ENCODE measurements around the gene TRPV2.
"Not testable (repeated sequence)": the region's sequence is repeated elsewhere in the genome, so short reads cannot be mapped to it uniquely, and the experiment has no call there.

TRPV2 gene

DNA sequence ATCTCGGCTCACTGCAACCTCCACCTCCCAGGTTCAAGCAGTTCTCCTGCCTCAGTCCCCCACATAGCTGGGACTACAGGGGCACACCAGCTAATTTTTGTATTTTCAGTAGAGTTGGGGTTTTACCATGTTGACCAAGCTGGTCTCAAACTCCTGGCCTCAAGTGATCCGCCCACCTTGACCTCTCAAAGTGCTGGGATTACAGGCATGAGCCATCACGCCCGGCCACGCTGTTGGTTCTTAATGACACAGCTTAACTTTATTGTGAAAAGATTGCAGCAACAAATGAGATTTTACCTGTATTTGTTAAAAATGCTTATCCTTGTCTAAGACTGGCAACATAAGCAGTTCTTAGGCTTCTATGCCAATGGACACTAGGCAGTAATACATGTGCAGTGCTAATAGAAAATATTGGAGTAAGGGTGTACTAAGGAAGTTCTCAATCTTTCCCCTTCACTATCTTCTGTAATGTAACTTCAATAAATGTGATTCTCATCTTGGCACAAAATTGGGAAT lies 31.5 kb upstream of the TRPV2 start:
- TF ChIP-seq POLR2A (IDR thresholded peaks at IDR 0.05; ENCODE audit: low read depth, low read length) (no peak; the same call in 1 of the 2 replicates), POLR2AphosphoS5 (IDR thresholded peaks at IDR 0.05; ENCODE audit: low read depth, low read length) (0 out of 2 replicates have a peak, but pooled peaks have one; percentile 4)
- FAIRE-seq (no peak), DNase-seq (ENCODE audit: insufficient read length) (no peak)

DNA sequence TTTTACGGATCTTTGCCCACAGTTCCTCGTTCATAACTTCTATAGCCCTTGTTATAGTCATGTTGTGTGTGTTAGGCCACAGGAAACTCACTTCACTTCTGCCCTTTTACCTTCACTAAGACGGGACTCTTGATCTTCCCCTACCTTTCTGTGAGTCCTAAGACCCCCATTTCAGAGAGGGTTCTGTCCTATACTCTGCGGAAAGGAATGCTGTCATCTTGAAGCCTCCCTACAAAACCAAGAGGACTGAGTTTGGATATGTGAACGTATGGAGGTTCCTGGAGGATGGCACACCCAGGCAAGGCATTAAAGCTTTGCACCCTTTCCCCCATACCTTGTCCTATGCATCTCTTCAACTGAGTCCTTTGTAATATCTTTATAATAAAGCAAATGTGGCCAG lies 30.8 kb upstream of the TRPV2 start:
- FAIRE-seq (no peak), DNase-seq (ENCODE audit: insufficient read length) (no peak)

DNA sequence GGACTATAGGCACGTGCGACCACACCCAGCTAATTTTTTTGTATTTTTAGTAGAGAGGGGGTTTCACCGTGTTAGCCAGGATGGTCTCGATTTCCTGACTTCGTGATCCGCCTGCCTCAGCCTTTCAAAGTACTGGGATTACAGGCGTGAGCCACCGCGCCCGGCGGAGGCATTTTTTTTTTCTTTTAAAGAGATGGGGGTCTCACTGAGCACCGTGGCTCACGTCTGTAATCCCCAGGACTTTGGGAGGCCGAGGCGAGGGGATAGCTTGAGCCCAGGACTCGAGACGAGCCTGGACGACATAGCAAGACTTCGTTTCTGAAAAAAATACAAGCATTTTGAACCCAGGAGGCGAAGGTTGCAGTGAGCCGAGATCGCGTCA lies 29.3 kb upstream of the TRPV2 start:
- FAIRE-seq; DNase-seq (ENCODE audit: insufficient read length): not testable (repeated sequence)

More for the DNA sequence above, 30.8 kb upstream of the TRPV2 start:
- no peak for TF ChIP-seq POLR2A (IDR thresholded peaks at IDR 0.05; ENCODE audit: low read depth, low read length)
- TF ChIP-seq POLR2AphosphoS5 (IDR thresholded peaks at IDR 0.05; ENCODE audit: low read depth, low read length), result no peak

DNA sequence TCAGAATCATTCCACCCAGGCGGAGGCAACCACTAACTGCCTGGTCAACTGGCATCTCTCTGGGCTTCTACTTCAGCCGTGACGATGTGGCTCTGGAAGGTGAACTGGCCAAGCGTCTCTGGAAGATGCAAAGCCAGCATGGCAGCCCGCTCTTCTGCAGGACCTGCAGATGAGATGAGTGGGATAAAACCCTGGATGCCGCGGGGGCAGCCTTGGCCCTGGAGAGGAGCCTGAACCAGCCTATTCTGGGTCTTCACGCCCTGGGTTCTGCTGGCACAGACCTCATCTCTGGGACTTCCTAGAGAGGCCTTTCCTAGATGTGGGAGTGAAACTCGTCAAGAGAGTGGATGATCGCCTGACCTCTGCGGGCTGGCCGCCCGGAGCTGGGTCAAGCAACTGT lies 23.9 kb upstream of the TRPV2 start:
- no peak for TF ChIP-seq TAF1 (IDR thresholded peaks at IDR 0.05; ENCODE audit: borderline replicate concordance, low read depth, low read length)
- FAIRE-seq (no peak), DNase-seq (ENCODE audit: insufficient read length) (no peak)

DNA sequence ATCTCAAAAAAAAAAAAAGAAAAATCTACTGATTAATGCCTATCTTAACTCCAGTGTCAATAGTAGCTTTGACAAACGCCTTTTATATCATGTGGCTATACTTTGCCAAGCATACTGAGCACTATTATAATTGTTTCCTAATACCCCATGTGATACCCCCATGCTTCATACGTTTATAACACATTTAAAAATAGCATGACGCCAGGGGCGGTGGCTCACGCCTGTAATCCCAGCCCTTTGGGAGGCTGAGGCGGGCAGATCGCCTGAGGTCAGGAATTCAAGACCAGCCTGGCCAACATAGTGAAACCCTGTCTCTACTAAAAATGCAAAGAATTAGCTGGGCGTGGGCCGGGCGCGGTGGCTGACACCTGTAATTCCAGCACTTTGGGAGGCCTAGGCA lies 22.9 kb upstream of the TRPV2 start:
- not testable (repeated sequence) for DNase-seq (ENCODE audit: insufficient read length); FAIRE-seq

DNA sequence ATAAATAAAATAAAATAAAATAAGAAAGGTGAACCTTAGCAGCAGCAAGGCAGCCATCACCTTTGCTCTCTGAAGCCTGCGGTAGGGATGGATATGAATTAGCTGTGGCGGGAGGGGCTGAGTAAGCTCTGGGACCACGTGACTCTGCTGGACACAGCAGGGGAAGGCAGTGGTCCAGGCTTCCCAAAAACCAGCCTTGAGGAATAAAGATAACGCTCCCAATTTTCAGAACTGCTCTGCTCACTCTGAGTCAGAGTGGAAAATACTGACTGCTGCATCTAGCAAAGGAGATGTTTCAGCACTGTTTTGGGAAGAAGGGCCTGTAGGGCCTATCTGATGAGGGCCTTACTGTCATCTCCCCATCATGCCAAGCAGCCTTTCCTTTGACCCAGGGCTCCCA lies 19.5 kb upstream of the TRPV2 start:
- not testable (repeated sequence) for DNase-seq (ENCODE audit: insufficient read length); FAIRE-seq

DNA sequence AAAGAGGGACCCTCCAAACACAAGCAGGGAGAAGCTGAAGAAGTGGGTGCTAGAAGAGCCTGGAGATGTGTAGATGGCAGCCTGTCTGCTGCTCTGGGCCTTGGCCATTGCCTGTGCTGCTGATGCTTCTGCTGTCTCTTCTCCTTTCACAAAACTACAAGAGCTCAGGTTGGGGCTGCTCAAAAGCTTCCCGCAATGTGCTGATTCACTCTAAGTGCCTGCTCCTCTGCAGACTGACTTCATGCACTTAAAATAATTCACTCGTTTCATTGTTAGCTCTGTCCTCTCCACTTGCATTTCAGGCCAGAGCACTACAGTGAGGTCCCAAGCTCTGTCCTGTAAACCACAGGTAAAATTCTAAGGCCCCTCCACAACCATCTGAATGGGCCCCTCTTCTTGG lies 18.7 kb upstream of the TRPV2 start:
- DNase-seq (ENCODE audit: insufficient read length); FAIRE-seq: not testable (repeated sequence)

DNA sequence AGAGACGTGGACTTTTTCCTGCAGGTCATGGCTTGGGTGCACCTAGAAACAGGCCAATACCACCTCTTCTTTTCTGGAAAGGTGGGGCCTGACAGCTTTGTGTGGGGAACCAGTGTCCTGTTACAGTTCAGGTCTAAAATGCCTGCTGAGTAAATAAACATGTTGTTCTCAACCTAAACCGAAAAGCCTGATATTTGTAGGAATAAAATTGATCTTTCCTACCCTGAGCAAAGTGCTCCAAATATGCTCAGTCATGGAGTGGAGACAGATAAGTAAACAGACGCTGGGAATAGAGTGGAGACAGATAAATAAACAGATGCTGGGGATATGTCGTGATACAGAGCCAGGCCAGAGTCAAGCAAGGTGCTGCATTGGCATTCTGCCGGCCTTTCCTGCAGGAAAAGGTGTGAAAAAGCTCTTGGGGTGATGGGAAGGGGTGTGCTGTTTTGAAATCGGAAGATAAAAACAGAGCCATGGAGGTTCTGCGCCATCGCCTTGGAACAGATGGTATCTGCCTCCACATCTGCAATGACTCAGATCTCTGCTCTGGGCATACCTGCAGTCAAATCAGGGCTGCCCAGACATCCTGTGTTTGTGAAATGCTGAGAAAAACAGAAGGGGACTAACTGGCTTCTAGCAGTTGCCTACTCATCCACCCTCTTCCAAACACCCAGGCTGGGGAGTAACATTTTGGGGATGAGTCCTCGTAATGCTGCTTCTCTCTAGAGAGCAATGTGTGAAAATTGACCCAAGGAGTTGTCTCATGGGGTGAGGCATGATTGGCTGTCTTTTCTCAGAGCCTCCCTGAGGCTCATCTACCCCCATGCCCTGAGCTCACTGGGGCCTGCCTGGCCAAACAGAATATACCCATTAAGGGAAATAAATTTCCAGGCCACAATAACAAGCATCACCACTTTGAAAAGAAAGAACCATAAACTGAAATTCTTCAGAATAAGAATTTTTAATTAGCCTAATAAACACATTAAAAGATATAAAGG lies 16.8 kb upstream of the TRPV2 start:
- DNase-seq (ENCODE audit: insufficient read length) (peak; percentile 39), FAIRE-seq (peak; percentile 88)
- TF ChIP-seq POLR2A (IDR thresholded peaks at IDR 0.05; ENCODE audit: low read depth, low read length) (no peak), TAF1 (IDR thresholded peaks at IDR 0.05; ENCODE audit: borderline replicate concordance, low read depth, low read length) (no peak), POLR2AphosphoS5 (IDR thresholded peaks at IDR 0.05; ENCODE audit: low read depth, low read length) (no peak)

DNA sequence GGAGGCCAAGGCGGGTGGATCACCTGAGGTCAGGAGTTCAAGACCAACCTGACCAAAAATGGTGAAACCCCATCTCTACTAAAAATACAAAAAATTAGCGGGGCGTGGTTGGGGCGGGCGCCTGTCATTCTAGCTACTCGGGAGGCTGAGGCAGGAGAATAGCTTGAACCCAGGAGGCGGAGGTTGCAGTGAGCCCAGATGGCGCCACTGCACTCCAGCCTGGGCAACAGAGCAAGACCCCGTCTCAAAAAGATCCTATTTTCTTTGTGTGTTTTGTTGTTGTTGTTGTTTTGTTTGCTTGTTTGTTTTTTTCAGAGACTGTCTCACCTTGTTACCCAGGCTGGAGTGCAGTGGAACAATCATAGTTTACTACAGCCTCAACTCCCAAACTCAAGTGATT lies 11.5 kb upstream of the TRPV2 start:
- DNase-seq (ENCODE audit: insufficient read length); FAIRE-seq: not testable (repeated sequence)

DNA sequence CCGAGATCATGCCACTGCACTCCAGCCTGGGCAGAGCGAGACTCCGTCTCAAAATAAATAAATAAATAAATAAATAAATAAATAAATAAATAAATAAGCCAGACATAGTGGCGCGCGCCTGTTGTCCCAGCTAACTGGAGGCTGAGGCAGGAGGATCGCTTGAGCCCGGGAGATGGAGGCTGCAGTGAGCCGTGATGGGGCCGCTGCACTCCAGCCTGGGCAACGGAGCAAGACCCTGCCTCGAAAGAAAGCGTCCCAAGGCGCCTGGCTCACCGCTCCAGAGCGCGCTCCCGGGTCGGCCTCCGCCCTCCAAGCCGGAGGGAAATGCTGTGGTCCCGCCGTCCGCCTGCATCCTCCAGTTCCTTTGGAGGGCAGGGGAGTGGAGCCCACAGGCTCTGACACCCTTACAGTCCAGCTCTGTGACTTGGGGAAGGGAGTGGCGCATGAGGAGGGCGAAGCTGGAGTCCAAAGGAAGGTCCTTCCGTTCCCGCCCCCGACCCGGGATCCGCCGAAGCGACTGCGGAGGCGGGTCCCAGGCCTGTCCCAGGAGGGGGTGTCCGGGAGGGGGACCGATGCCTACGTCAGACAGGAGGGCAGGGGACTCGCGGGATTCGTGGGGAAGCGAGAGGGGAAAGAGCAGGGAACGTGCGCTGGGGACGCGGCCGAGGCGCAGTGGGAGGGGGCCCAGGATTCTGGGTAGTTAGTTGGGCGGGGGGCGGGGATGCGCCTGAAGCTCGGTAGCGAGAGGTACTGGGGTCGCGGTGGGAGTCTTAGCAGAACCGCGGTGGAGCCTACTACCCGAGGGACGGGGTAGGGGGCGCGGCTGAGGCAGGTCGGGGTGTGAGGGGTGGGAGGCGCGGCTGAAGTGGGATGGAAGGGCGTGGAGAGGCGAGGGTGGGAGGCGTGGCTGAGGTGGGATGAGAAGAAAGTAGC lies 8.4 kb upstream of the TRPV2 start:
- TF ChIP-seq POLR2A (IDR thresholded peaks at IDR 0.05; ENCODE audit: low read depth, low read length) (peak; percentile 39; the same call in 1 of the 2 replicates), TAF1 (IDR thresholded peaks at IDR 0.05; ENCODE audit: borderline replicate concordance, low read depth, low read length) (no peak)
- DNase-seq (ENCODE audit: insufficient read length), result no peak
- peak; percentile 90 for FAIRE-seq

DNA sequence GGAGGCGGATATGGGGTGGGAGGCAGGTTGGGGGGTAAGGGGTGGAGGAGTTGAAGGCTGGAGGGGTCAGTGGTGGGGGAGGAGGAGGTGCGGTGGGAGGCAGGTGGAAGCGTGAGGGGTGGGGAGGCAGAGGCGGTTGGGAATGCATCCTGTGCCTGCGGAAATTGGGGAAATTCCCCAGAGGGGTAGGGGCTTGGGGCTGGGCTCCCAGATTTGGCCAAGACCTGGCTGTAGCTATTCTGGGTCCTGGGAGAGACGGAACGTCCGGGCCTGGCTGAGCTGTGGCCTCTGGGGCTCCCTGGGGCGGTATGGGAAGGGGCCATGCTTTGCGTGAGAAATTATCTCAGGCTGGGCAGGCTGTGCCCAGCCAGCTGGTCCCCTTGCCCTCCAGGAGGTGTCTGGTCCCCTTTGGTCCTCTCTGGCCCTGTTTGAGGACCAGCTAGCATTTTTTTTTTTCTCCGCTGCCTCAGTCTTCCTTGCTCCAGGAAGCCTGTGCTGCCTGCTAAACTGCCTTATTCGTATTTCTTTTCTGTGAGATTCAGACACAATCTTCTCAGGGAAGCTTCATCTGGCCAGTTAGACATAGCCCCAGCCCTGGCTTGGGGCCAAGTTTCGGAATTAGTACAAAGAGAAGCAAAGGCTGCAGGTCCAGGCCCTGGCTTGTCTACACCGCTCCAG lies 7.3 kb upstream of the TRPV2 start:
- no peak; the same call in none of the 2 replicates for TF ChIP-seq POLR2AphosphoS5 (IDR thresholded peaks at IDR 0.05; ENCODE audit: low read depth, low read length)
- 0 out of 2 replicates have a peak, but pooled peaks have one; percentile 26 for TF ChIP-seq TAF1 (IDR thresholded peaks at IDR 0.05; ENCODE audit: borderline replicate concordance, low read depth, low read length)
- 0 out of 2 replicates have a peak, but pooled peaks have one; percentile 28 for TF ChIP-seq POLR2A (IDR thresholded peaks at IDR 0.05; ENCODE audit: low read depth, low read length)
- DNase-seq (ENCODE audit: insufficient read length) (peak; percentile 81), FAIRE-seq (peak; percentile 99)

DNA sequence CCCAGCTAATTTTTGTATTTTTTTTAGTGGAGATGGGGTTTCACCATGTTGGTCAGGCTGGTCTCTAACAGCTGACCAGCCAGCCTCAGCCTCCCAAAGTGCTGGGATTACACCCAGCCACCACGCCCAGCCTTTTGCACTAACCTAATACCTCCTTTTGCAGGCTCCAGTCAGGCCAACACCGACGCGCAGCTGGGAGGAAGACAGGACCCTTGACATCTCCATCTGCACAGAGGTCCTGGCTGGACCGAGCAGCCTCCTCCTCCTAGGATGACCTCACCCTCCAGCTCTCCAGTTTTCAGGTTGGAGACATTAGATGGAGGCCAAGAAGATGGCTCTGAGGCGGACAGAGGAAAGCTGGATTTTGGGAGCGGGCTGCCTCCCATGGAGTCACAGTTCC lies 2.0 kb downstream of the TRPV2 start:
- DNase-seq (ENCODE audit: insufficient read length) (no peak), FAIRE-seq (no peak)
- TF ChIP-seq POLR2AphosphoS5 (IDR thresholded peaks at IDR 0.05; ENCODE audit: low read depth, low read length), result no peak
- TF ChIP-seq TAF1 (IDR thresholded peaks at IDR 0.05; ENCODE audit: borderline replicate concordance, low read depth, low read length), result no peak
- no peak for TF ChIP-seq POLR2A (IDR thresholded peaks at IDR 0.05; ENCODE audit: low read depth, low read length)
